Measurements from ENCODE around the gene ZWINT.

The ZWINT gene

DNA sequence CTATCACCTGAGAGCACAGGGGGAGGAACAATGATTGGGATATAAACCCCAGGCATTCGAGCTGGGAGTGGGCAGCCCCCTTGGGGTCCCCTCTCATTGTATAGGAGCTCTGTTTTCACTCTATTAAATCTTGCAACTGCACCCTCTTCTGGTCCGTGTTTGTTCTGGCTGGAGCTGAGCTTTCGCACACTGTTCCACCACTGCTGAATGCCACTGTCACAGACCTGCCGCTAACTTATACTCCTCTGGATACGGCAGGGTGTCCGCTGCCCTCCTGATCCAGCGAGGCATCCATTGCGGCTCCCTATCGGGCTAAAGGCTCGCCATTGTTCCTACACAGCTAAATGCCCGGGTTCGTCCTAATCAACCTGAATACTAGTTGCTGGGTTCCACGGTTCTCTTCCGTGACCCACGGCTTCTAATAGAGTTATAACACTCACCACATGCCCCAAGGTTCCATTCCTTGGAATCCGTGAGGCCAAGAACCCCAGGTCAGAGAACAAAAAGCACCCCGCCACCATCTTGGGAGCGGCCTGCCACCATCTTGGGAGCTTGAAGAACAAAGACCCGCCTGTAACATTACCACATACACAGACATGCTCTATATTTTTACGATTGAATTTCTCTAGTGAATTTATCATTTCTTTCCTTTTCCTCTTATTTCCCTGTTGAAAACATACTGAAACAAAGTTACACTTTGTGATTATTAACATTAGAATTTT lies 9.0 kb downstream of the ZWINT start:
- no peak for TF ChIP-seq CTCF (conservative IDR thresholded peaks at IDR 0.05)
- no peak overlapping the region for H3K27ac ChIP-seq

DNA sequence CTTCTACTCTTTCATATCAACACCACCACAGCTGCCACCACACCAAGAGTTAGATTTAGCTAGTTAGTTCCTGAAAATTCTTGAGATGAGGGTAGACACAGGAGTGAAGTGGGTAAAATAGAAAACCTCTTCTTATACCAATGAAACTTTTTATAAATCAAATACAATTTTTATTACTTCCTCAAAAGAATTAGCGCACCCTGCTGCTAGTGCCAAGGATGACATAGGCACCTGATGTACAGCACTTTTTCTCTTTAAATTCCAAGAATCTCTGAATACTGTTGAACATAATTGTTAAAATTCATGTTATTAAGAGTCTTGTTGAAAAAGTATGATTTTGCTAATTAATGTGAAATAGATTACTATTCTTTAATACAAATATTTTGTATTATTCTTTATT lies 11.4 kb downstream of the ZWINT start:
- no peak; the same call in 1 of the 2 replicates for TF ChIP-seq CTCF (conservative IDR thresholded peaks at IDR 0.05)

DNA sequence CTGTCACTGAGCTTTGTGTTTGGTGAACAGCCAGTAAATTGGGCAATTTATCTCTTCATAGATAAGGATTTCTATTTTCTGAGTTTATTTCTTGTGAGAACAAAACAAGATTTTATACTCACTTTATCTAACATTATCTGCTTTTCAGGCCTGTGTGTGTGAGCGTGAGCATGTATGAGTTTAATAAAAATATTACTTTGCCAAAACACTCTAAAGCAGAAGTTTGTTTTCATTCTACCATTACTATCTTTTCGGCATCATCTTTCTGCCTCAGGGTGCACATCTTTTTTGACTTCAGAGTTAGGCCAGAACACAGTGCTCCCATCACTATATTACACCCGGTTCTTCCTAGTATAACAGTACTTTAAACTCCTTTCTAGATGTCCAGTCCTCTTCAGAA lies 13.0 kb downstream of the ZWINT start:
- H3K27ac ChIP-seq, result no peak overlapping the region
- no peak for TF ChIP-seq CTCF (conservative IDR thresholded peaks at IDR 0.05)

More for the DNA sequence above, 11.4 kb downstream of the ZWINT start:
- H3K27ac ChIP-seq, result no peak overlapping the region

- H3K27ac ChIP-seq, result no peak overlapping the region
- TF ChIP-seq CTCF (conservative IDR thresholded peaks at IDR 0.05), result no peak
Observed at GRCh38 chr10:56346845-56347415, 14.1 kb downstream of the ZWINT start.

GRCh38 chr10:56341612-56342011 lies 19.4 kb downstream of the ZWINT start:
- TF ChIP-seq CTCF (conservative IDR thresholded peaks at IDR 0.05), result no peak
- H3K27ac ChIP-seq, result no peak overlapping the region

GRCh38 chr10:56329961-56330360 lies 31.1 kb downstream of the ZWINT start:
- no peak overlapping the region for H3K27ac ChIP-seq
- TF ChIP-seq CTCF (conservative IDR thresholded peaks at IDR 0.05), result no peak

DNA sequence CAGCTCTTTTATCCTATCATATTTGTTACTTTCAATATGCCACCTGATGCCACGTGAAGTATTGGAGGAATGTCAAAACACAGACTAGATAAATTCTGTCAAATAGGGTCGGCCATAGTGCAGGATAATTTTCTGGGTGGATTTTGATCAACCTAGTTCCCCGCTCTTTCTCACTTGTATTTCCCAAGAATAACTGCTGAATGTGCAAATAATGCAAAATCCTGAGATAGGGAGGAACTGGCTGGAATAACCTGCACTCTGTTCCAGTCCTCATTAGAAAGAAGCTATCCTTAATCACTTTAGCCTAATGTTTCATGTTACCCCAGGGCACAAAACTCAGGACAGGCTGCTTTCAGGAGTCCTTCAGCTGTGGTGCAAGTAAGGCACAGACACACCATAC lies 33.9 kb downstream of the ZWINT start:
- TF ChIP-seq CTCF (conservative IDR thresholded peaks at IDR 0.05), result no peak
- H3K27ac ChIP-seq, result no peak overlapping the region
